Endothelial cell of umbilical vein (primary cell): ENCODE data around the gene FGFBP2. TPM values are rescaled to one million over a fixed set of nuclear protein-coding genes. Genes with fewer than 3 reads are reported as not detected.
A peak's percentile ranks its signal among the peaks of the same experiment; 100 is the strongest.

Experiments
- BruUV-seq: library from RNA; stranded (reverse); fragments of 400-500 nt; replicated peaks from 2 replicates; lab custom pipeline; 2021; lab: Mats Ljungman, UMichigan
- CTCF ChIA-PET: fragments of 300-600, 350-600 bp; sonication (Branson Sonifier 250); formaldehyde crosslinking; loops from one replicate; lab custom pipeline; 2021; ENCODE audit warnings: antibody characterized with exemption, inconsistent platforms; lab: Charles Lee
- POLR2A ChIA-PET: fragments of 300-600, 350-600 bp; sonication (Branson Sonifier 250); formaldehyde crosslinking; loops from one replicate; lab custom pipeline; 2021; ENCODE audit warnings: antibody characterized with exemption, inconsistent platforms; lab: Charles Lee
- DNase-seq: peaks from one replicate; pipeline ENCODE4 v3.0.0-alpha.2; 2011; ENCODE audit warnings: low read depth, low spot score
- FAIRE-seq: peaks from 2 replicates; lab custom pipeline; 2011; peaks lifted over from hg19 to GRCh38; lab: Jason Lieb, UNC
- H2AFZ ChIP-seq: 2 replicates; pipeline ENCODE4 v1.6.0; 2012; ENCODE audit warnings: low read depth, low read length, control low read depth, inconsistent platforms
- H3K27ac ChIP-seq: 2 replicates; pipeline ENCODE4 v1.5.1; 2011; ENCODE audit warnings: low read depth, mild to moderate bottlenecking, control low read depth, low read length, moderate library complexity; ENCODE audit not compliant: insufficient read depth
- H3K27me3 ChIP-seq, 2 experiments: 2 replicates each; pipeline versions ENCODE4 v1.6.0 to v1.6.1; 2011; ENCODE audit warnings: low read length in 2 of 2, mixed read lengths in 1 of 2; ENCODE audit not compliant: control insufficient read depth in 2 of 2, insufficient read depth in 2 of 2
- H3K36me3 ChIP-seq, 2 experiments: 2 replicates in 1 of 2; 3 replicates in 1 of 2; pipeline ENCODE4 v1.5.1; 2011; ENCODE audit warnings: low read length in 2 of 2, mild to moderate bottlenecking in 1 of 2, moderate library complexity in 1 of 2; ENCODE audit not compliant: control insufficient read depth in 2 of 2, insufficient read depth in 2 of 2; ENCODE audit errors: extremely low read depth in 1 of 2
- H3K4me1 ChIP-seq: 3 replicates; pipeline ENCODE4 v1.5.1; 2011; ENCODE audit warnings: mild to moderate bottlenecking, low read length; ENCODE audit not compliant: control insufficient read depth, insufficient read depth; ENCODE audit errors: extremely low read depth
- H3K4me2 ChIP-seq: 2 replicates; pipeline ENCODE4 v1.6.1; 2011; ENCODE audit warnings: low read length, control low read depth, mixed read lengths; ENCODE audit not compliant: insufficient read depth
- H3K4me3 ChIP-seq, 3 experiments: fragments of 200-600 bp in 1 of 3; sonication (generic), shearing (Covaris generic) in 1 of 3; replicated peaks in 1 of 3; 2 replicates each; pipeline ENCODE4 v1.5.1; 2011 to 2016; ENCODE audit warnings: control low read depth in 3 of 3, low read length in 3 of 3, mild to moderate bottlenecking in 2 of 3, inconsistent platforms in 1 of 3, low read depth in 1 of 3, moderate library complexity in 1 of 3; ENCODE audit not compliant: insufficient read depth in 1 of 3
- H3K79me2 ChIP-seq: 2 replicates; pipeline ENCODE4 v1.6.0; 2012; ENCODE audit warnings: low read length, inconsistent platforms; ENCODE audit not compliant: control insufficient read depth, insufficient read depth
- H3K9ac ChIP-seq: replicated peaks from 2 replicates; pipeline ENCODE3; 2011; ENCODE audit warnings: low read length, control low read depth; ENCODE audit not compliant: insufficient read depth; ENCODE audit errors: extremely low read depth
- H3K9me1 ChIP-seq: replicated peaks from 3 replicates; pipeline ENCODE4 v1.6.0; 2011; ENCODE audit warnings: mild to moderate bottlenecking, low read length; ENCODE audit not compliant: control insufficient read depth, insufficient read depth; ENCODE audit errors: extremely low read depth
- H3K9me3 ChIP-seq: replicated peaks from 2 replicates; pipeline ENCODE4 v1.5.1; 2012; ENCODE audit warnings: low read length, inconsistent platforms; ENCODE audit not compliant: control insufficient read depth, insufficient read depth
- H4K20me1 ChIP-seq: replicated peaks from 2 replicates; pipeline ENCODE3; 2011; ENCODE audit warnings: mild to moderate bottlenecking, low read length; ENCODE audit not compliant: control insufficient read depth, insufficient read depth; ENCODE audit errors: extremely low read depth
- EZH2 ChIP-seq: IDR thresholded peaks from 2 replicates; pipeline ENCODE4 v1.6.1; 2012; ENCODE audit warnings: borderline replicate concordance, low read depth, mild to moderate bottlenecking, moderate library complexity, low read length, inconsistent platforms; ENCODE audit not compliant: severe bottlenecking
- FOS ChIP-seq: IDR thresholded peaks from 2 replicates; pipeline ENCODE4 v1.6.1; 2011; ENCODE audit warnings: mild to moderate bottlenecking, low read length, moderate library complexity, borderline replicate concordance; ENCODE audit not compliant: insufficient read depth
- GATA2 ChIP-seq: IDR thresholded peaks from 2 replicates; pipeline ENCODE4 v1.7.0; 2011; ENCODE audit warnings: low read depth, mild to moderate bottlenecking, moderate library complexity, mixed read lengths, low read length; ENCODE audit not compliant: insufficient read length, insufficient read depth
- JUN ChIP-seq: IDR thresholded peaks from 2 replicates; pipeline ENCODE4 v1.6.1; 2011; ENCODE audit warnings: borderline replicate concordance, low read depth; ENCODE audit not compliant: insufficient read length, insufficient read depth
- MYC ChIP-seq: IDR thresholded peaks from one replicate; pipeline ENCODE4 v1.6.1; 2011; ENCODE audit warnings: mild to moderate bottlenecking, low read depth, low read length
- POLR2A ChIP-seq: IDR thresholded peaks from 2 replicates; pipeline ENCODE4 v1.6.1; 2012; ENCODE audit warnings: low read depth, mild to moderate bottlenecking, control low read depth, low read length
- POLR2AphosphoS5 ChIP-seq: IDR thresholded peaks from 2 replicates; pipeline ENCODE4 v1.6.1; 2012; ENCODE audit warnings: low read depth, mild to moderate bottlenecking, control low read depth, low read length, moderate library complexity; ENCODE audit not compliant: insufficient read depth
- dilution Hi-C: fragments of 300-500 bp; cut with MboI; formaldehyde crosslinking; loops from one replicate; pipeline ENCODE4 v1.15.0; 2019; ENCODE audit warnings: low sequenced_read_pairs; ENCODE audit not compliant: extremely low pct_ligation_motif_present
- intact Hi-C: fragments of 100-400 bp; cut with micrococcal nuclease; formaldehyde crosslinking; loops from one replicate; pipeline ENCODE4 v1.10.0; 2022
- polyA plus RNA-seq, 4 experiments: library from polyadenylated mRNA; depleted of rRNA in 3 of 4; stranded (reverse) in 3 of 4; unstranded in 1 of 4; fragments of >200 nt; gene quantifications; 2 replicates each; pipeline versions ENCODE4 v1.2.1 to v1.2.3, GENCODE V29; 2011 to 2012; ENCODE audit warnings: missing spikeins in 1 of 4
- total RNA-seq: library from RNA; stranded (reverse); gene quantifications from 2 replicates; pipeline ENCODE4 v1.2.3, GENCODE V29; 2021
- TF ChIP-seq, protein P1 (sequence below), 2 donors: IDR thresholded peaks; 1 replicate in 1 of 2; 2 replicates in 1 of 2; pipeline ENCODE4 v1.5.1; 2011; ENCODE audit warnings: low read length in 2 of 2, mild to moderate bottlenecking in 2 of 2, moderate library complexity in 2 of 2, control low read depth in 1 of 2, inconsistent platforms in 1 of 2, low read depth in 1 of 2; ENCODE audit not compliant: insufficient read depth in 1 of 2; ENCODE audit errors: extremely low read depth in 1 of 2
- TF ChIP-seq, protein P2 (sequence below): IDR thresholded peaks from 2 replicates; pipeline ENCODE4 v1.6.1; 2011; ENCODE audit not compliant: insufficient read depth, insufficient read length

The FGFBP2 gene
- total and polyA plus RNA-seq, 2 donors (not counting 3 experiments of a cell fraction or from before 2014, with no cell fraction given), result not detected

GRCh38 chr4:15956179-15956850 lies 6.7 kb downstream of the FGFBP2 start:
- ChIA-PET POLR2A (interaction anchor here (1.0 kb wide), 1 partner anchor 74 kb away, joined by 3 read pairs; no protein-coding TSS in a partner anchor), CTCF (interaction anchor here (0.6 to 4.3 kb wide), 55 partner anchors 10 to 497 kb away, joined by 3 to 465 read pairs (median 5); partner anchors contain the start of genes CC2D2A and FGFBP1)
- no peak overlapping the region for H2AFZ ChIP-seq
- FAIRE-seq (peak; percentile 82), DNase-seq (peak; percentile 69)
- H3K4me1 ChIP-seq, result no peaks in the 10 kb centered on the region
- H3K27ac ChIP-seq, result no peak overlapping the region
- H3K9ac ChIP-seq, result no peak overlapping the region
- no peaks in the 10 kb centered on the region for H3K36me3 ChIP-seq
- no TSS peak for BruUV-seq
- TF ChIP-seq JUN (no peak), MYC (no peak), POLR2AphosphoS5 (no peak), EZH2 (no peak), FOS (no peak), GATA2 (peak; percentile 45), POLR2A (no peak)
- TF ChIP-seq, protein P1, sequence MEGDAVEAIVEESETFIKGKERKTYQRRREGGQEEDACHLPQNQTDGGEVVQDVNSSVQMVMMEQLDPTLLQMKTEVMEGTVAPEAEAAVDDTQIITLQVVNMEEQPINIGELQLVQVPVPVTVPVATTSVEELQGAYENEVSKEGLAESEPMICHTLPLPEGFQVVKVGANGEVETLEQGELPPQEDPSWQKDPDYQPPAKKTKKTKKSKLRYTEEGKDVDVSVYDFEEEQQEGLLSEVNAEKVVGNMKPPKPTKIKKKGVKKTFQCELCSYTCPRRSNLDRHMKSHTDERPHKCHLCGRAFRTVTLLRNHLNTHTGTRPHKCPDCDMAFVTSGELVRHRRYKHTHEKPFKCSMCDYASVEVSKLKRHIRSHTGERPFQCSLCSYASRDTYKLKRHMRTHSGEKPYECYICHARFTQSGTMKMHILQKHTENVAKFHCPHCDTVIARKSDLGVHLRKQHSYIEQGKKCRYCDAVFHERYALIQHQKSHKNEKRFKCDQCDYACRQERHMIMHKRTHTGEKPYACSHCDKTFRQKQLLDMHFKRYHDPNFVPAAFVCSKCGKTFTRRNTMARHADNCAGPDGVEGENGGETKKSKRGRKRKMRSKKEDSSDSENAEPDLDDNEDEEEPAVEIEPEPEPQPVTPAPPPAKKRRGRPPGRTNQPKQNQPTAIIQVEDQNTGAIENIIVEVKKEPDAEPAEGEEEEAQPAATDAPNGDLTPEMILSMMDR (IDR thresholded peaks at IDR 0.05; ENCODE audit: extremely low read depth in 1 of 2, insufficient read depth in 1 of 2, low read depth in 1 of 2, low read length in 2 of 2), result peak; percentile 75 to 84
- TF ChIP-seq, protein P2, sequence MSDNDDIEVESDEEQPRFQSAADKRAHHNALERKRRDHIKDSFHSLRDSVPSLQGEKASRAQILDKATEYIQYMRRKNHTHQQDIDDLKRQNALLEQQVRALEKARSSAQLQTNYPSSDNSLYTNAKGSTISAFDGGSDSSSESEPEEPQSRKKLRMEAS, result no peak
- no peaks in the 10 kb centered on the region for H3K9me3 ChIP-seq
- H3K79me2 ChIP-seq, result no peaks in the 10 kb centered on the region
- H3K4me2 ChIP-seq, result no peak overlapping the region
- no peaks in the 10 kb centered on the region for H3K9me1 ChIP-seq
- no peaks in the 10 kb centered on the region for H3K27me3 ChIP-seq
- H3K4me3 ChIP-seq, result no peak overlapping the region
- intact Hi-C loops, result loop anchor here (1.0 to 2.0 kb wide), 6 partner anchors 36 to 477 kb away; no protein-coding TSS in a partner anchor
- dilution Hi-C loops, result no loop called here
- H4K20me1 ChIP-seq, result no peaks in the 10 kb centered on the region
